ENCODE measurements around the gene NOTCH2. TPM values are rescaled to one million over a fixed set of nuclear protein-coding genes. Genes with fewer than 3 reads are reported as not detected.

The NOTCH2 gene
- total RNA-seq, 1 donor from 2014 or later: 66.6 TPM

GRCh38 chr1:119959268-119960220 is 109.9 kb downstream of the NOTCH2 start:
- H3K9me3 Mint-ChIP-seq: no peaks in the 10 kb centered on the region
- Histone ChIP-seq H3K9me3 (ENCODE audit: low read depth) (no peaks in the 10 kb centered on the region), H3K27me3 (no peaks in the 10 kb centered on the region), H4K20me1 (ENCODE audit: low read depth) (no peaks in the 10 kb centered on the region), H3K9ac (no peak overlapping the region), H2AFZ (replicated peaks) (no peak overlapping the region), H3F3A (ENCODE audit: low read depth) (no peaks in the 10 kb centered on the region), H3K27ac (no peak overlapping the region), H3K4me3 (no peak overlapping the region), H3K4me2 (no peak overlapping the region), H3K79me2 (ENCODE audit: low read depth) (no peaks in the 10 kb centered on the region), H3K4me1 (no peaks in the 10 kb centered on the region), H3K36me3 (no peaks in the 10 kb centered on the region)
- peaks cover 2% of the 10 kb centered on the region for H3K27me3 Mint-ChIP-seq (ENCODE audit: insufficient read depth, low read depth)
- no peak overlapping the region for H3K27ac Mint-ChIP-seq
- peaks cover under 1% of the 10 kb centered on the region for H3K4me1 Mint-ChIP-seq
- H3K36me3 Mint-ChIP-seq: peaks cover 18% of the 10 kb centered on the region
- H3K4me3 Mint-ChIP-seq: no peak overlapping the region
- no peak for DNase-seq (ENCODE audit: low spot score)
- TF ChIP-seq EZH2phosphoT487 (IDR thresholded peaks at IDR 0.05) (no peak), CTCF (IDR thresholded peaks at IDR 0.05) (no peak), EZH2 (IDR thresholded peaks at IDR 0.05) (no peak)

GRCh38 chr1:119958223-119958622 is 111.2 kb downstream of the NOTCH2 start:
- H3K4me3 Mint-ChIP-seq: no peak overlapping the region
- H3K36me3 ChIP-seq: no peaks in the 10 kb centered on the region

GRCh38 chr1:119956306-119956705 is 113.2 kb downstream of the NOTCH2 start:
- Mint-ChIP-seq H3K9me3 (no peaks in the 10 kb centered on the region), H3K36me3 (peaks cover 17% of the 10 kb centered on the region), H3K4me1 (no peaks in the 10 kb centered on the region), H3K27ac (no peak overlapping the region), H3K4me3 (no peak overlapping the region), H3K27me3 (ENCODE audit: insufficient read depth, low read depth) (peaks cover 2% of the 10 kb centered on the region)
- Histone ChIP-seq H3F3A (ENCODE audit: low read depth) (no peaks in the 10 kb centered on the region), H3K4me2 (no peak overlapping the region), H2AFZ (replicated peaks) (no peak overlapping the region), H3K27me3 (no peaks in the 10 kb centered on the region), H3K36me3 (no peaks in the 10 kb centered on the region), H3K27ac (no peak overlapping the region), H4K20me1 (ENCODE audit: low read depth) (no peaks in the 10 kb centered on the region), H3K9me3 (ENCODE audit: low read depth) (no peaks in the 10 kb centered on the region), H3K9ac (no peak overlapping the region), H3K79me2 (ENCODE audit: low read depth) (no peaks in the 10 kb centered on the region), H3K4me1 (no peaks in the 10 kb centered on the region), H3K4me3 (no peak overlapping the region)
- no peak for DNase-seq (ENCODE audit: low spot score)
- TF ChIP-seq EZH2 (IDR thresholded peaks at IDR 0.05): no peak
- TF ChIP-seq EZH2phosphoT487 (IDR thresholded peaks at IDR 0.05): no peak
- TF ChIP-seq CTCF (IDR thresholded peaks at IDR 0.05): no peak

More at GRCh38 chr1:119958223-119958622, 111.2 kb downstream of the NOTCH2 start:
- Histone ChIP-seq H2AFZ (replicated peaks) (no peak overlapping the region), H4K20me1 (ENCODE audit: low read depth) (no peaks in the 10 kb centered on the region), H3K27ac (no peak overlapping the region), H3K27me3 (no peaks in the 10 kb centered on the region), H3K4me3 (no peak overlapping the region), H3K9me3 (ENCODE audit: low read depth) (no peaks in the 10 kb centered on the region), H3K4me1 (no peaks in the 10 kb centered on the region), H3F3A (ENCODE audit: low read depth) (no peaks in the 10 kb centered on the region), H3K4me2 (no peak overlapping the region), H3K9ac (no peak overlapping the region), H3K79me2 (ENCODE audit: low read depth) (no peaks in the 10 kb centered on the region)
- DNase-seq (ENCODE audit: low spot score): no peak
- H3K27ac Mint-ChIP-seq: no peak overlapping the region
- no peaks in the 10 kb centered on the region for H3K9me3 Mint-ChIP-seq
- no peak for TF ChIP-seq EZH2 (IDR thresholded peaks at IDR 0.05)
- TF ChIP-seq CTCF (IDR thresholded peaks at IDR 0.05): no peak
- TF ChIP-seq EZH2phosphoT487 (IDR thresholded peaks at IDR 0.05): no peak
- peaks cover 2% of the 10 kb centered on the region for H3K27me3 Mint-ChIP-seq (ENCODE audit: insufficient read depth, low read depth)
- H3K4me1 Mint-ChIP-seq: no peaks in the 10 kb centered on the region
- H3K36me3 Mint-ChIP-seq: peaks cover 18% of the 10 kb centered on the region
